Omental fat pad (tissue), 4 donors: ENCODE measurements around the gene DUSP7. TPM values are rescaled to one million over a fixed set of nuclear protein-coding genes. Genes with fewer than 3 reads are reported as not detected.

Experiments used
- ATAC-seq: fragments of 150-250 bp; one replicate; pipeline ENCODE4 v1.9.1; 2016; ENCODE audit warnings: mild to moderate bottlenecking, moderate library complexity; ENCODE audit not compliant: low FRiP score
- DNase-seq: peaks from one replicate; pipeline ENCODE4 v3.0.0-alpha.2; 2019; ENCODE audit warnings: low spot score
- total RNA-seq, 4 donors: library from RNA; depleted of rRNA; stranded (reverse); fragments of >200 nt; gene quantifications; one replicate each; pipeline ENCODE4 v1.1.0, GENCODE V29; 2016
- TF ChIP-seq, protein P1 (sequence below), 3 donors: fragments of 450-650 bp; IDR thresholded peaks; one replicate each; pipeline ENCODE4 v1.5.1; 2016 to 2017; ENCODE audit warnings: antibody characterized with exemption in 3 of 3, mild to moderate bottlenecking in 3 of 3, moderate library complexity in 2 of 3

The DUSP7 gene
- total RNA-seq, 4 donors from 2014 or later, result 5.5 to 22.2 (median 16.8) TPM

DNA sequence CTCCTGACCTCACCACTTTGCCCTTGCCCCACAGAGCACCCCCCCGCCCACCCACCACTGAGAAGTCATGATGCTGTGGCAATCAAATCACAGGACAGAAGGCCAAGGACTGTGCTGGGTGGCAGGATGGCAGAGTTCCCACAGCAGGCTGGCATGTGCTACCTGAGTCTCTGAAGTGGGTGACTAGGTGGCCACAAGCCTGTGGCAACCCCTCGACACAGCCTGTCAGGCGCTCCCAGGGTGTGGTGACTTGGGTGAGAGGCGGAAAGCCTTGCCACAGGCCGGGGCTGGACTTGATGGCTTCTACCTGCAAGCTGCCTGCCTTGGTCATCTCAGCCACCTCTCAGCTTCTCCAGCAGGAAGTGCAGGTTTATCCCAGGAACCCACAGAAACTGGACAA, 15.6 kb upstream of the DUSP7 start:
- ATAC-seq, result no peak
- TF ChIP-seq, protein P1, sequence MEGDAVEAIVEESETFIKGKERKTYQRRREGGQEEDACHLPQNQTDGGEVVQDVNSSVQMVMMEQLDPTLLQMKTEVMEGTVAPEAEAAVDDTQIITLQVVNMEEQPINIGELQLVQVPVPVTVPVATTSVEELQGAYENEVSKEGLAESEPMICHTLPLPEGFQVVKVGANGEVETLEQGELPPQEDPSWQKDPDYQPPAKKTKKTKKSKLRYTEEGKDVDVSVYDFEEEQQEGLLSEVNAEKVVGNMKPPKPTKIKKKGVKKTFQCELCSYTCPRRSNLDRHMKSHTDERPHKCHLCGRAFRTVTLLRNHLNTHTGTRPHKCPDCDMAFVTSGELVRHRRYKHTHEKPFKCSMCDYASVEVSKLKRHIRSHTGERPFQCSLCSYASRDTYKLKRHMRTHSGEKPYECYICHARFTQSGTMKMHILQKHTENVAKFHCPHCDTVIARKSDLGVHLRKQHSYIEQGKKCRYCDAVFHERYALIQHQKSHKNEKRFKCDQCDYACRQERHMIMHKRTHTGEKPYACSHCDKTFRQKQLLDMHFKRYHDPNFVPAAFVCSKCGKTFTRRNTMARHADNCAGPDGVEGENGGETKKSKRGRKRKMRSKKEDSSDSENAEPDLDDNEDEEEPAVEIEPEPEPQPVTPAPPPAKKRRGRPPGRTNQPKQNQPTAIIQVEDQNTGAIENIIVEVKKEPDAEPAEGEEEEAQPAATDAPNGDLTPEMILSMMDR (IDR thresholded peaks at IDR 0.05), result no peak

GRCh38 chr3:52070724-52071621, 14.6 kb upstream of the DUSP7 start:
- DNase-seq, result no peak
- no peak for ATAC-seq
- TF ChIP-seq, protein P1 (IDR thresholded peaks at IDR 0.05), result no peak

More for the DNA sequence above, 15.6 kb upstream of the DUSP7 start:
- DNase-seq, result no peak

DNA sequence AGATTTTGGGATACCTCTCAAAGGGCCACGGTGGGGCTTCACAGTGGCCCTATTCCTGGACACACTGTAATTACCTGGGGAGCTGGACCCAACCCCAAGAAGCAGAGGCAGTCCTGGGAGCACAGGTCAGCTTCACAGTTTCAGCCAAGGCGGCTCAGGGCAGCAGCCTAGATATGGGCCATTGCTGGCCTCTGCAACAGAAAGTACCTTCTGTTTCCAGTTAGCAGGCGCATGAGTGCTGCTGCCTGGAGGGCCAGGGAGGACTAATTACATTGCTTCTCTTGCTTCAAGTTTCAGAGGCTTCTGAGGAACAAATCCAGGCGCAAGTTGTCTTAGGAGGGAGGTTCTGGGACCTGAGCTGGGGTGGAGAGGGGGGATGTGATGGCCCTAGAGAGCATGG, 13.5 kb upstream of the DUSP7 start:
- TF ChIP-seq, protein P1 (IDR thresholded peaks at IDR 0.05), result no peak
- DNase-seq (no peak), ATAC-seq (no peak)

DNA sequence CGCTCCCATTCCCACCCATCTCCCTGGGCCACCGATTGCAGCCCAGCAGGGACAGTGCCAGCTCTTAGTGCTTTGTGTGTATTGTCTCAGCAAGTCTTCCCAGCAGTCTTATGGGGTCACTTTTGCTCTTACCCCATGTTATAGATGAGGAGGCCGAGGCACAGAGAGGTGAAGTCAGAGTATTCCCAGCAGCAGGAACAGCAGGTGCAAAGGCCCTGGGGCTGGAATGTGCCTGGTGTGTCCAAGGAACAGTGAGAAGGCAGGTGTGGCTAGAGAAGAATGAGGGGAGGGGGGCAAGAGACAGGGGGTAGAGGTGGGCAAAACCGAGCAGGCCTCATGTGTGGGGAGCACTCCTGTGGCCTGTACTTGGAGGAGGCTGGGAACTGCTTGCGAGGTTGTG, 12.8 kb upstream of the DUSP7 start:
- ATAC-seq (no peak), DNase-seq (no peak)
- TF ChIP-seq, protein P1 (IDR thresholded peaks at IDR 0.05), result no peak

- ATAC-seq, result no peak
- TF ChIP-seq, protein P1 (IDR thresholded peaks at IDR 0.05), result no peak
- DNase-seq, result no peak
These were observed 12.4 kb upstream of the DUSP7 start for GRCh38 chr3:52068730-52069129.

DNA sequence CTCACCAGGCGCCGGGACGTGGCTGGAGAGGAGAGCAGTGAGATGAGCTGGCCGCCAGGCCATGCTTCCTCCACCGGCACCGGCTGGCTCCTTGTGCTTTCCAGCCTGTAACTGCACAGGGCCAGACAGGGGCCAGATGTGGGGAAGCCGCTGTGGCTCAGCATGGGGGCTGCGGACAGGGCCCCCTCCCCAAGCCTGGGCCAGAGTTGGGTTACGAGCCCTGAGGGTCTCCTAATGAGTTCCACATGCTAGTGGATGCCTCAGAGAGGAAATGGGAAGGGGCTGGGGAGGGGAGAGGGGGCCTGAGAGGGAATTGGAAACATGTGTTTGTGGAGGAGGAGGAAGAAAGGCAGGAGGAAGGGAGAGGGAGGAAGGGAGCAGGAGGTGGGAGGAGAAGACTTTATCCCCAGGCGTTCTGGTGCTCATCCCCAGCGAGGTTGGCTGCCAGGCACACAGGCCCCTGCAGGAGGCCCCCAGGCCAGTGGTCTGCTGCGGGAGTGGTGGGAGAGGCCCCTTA, 11.7 kb upstream of the DUSP7 start:
- TF ChIP-seq, protein P1 (IDR thresholded peaks at IDR 0.05), result no peak
- ATAC-seq, result no peak
- DNase-seq, result no peak

GRCh38 chr3:52067526-52067925, 11.2 kb upstream of the DUSP7 start:
- TF ChIP-seq, protein P1 (IDR thresholded peaks at IDR 0.05), result no peak
- ATAC-seq (no peak), DNase-seq (no peak)
